HG02884 (cell line): ENCODE data around the gene SMNDC1.
"Not testable (repeated sequence)": the region's sequence is repeated elsewhere in the genome, so short reads cannot be mapped to it uniquely, and the experiment has no call there.

Experiments used
- ATAC-seq: cut with Tn5 transposase; IDR thresholded peaks from one replicate; pipeline ENCODE4 v1.9.1; 2021; ENCODE audit warnings: mild to moderate bottlenecking, moderate library complexity; ENCODE audit not compliant: unreplicated experiment

SMNDC1 gene

DNA sequence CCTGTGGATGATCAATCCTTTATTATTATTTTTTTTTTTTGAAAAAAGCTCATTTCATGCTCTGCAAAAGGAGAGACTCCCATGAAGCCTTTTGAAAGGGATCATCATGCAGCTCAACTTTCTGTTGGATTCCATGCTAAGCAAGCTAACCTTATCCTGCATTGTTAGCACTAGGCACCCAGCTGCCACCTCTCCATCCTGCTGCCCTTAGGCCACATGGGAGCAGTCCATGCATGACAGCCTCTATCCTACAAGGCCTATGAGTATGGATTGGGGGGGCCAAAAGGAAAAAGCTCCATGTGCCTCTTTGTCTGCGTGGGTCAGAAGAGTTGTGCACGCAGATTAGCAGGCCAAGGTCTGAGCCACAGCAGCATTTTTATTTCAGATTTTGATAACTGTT lies 19.2 kb downstream of the SMNDC1 start:
- no peak for ATAC-seq

DNA sequence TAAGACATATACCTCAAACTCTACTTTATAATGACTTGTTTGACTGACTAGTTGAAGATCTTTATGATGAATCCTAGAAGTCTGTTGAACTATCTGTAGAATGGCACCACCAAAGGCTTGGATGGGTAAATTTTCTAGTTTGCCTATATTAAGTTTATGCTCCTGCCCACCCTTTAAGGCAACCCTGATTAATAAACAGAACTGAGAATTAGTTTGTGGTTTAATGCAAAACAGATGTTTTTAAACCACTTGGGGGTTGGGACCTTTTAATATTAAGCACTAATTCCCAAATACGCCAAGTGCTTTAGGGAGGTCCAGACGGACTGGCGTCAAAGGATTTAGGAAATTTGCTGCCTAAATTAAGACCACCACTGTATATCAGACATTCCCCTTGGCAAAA lies 20.5 kb downstream of the SMNDC1 start:
- ATAC-seq, result no peak

DNA sequence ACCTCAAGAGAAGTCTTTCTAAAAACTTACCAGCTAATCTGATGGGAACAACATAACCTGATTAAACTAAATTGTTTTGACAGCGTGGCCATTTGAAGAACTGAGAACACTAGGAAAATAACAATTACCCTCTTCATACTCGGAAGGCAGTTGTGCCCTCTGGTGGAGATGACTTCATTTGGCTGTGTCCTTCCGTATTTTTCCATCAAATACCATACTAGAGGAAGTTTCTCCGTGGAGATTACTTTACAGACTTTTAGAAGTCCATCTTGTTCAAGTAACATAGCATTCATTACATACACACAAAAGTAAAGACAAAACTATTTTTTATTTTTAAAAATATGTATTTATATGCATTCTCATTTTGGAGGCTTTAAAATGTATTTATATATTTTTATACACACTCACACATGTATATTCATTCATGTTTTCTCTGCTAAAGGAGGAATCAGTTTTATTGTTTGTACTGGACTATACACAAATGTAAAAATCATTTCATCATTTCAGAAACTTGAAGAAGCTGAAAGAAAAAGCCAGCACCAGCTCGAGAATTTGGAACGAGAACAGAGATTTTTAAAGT lies 25.2 kb downstream of the SMNDC1 start:
- peak; percentile 61 for ATAC-seq

- no peak for ATAC-seq
Measured at GRCh38 chr10:110278562-110279406, 25.9 kb downstream of the SMNDC1 start.

GRCh38 chr10:110277591-110277990 lies 27.1 kb downstream of the SMNDC1 start:
- ATAC-seq, result no peak

- no peak for ATAC-seq
Measured at GRCh38 chr10:110276603-110277002, 28.1 kb downstream of the SMNDC1 start.

GRCh38 chr10:110275128-110275729 lies 29.5 kb downstream of the SMNDC1 start:
- no peak for ATAC-seq

- no peak for ATAC-seq
Measured at GRCh38 chr10:110274647-110275046, 30.1 kb downstream of the SMNDC1 start.

GRCh38 chr10:110274072-110274627 lies 30.6 kb downstream of the SMNDC1 start:
- ATAC-seq, result no peak

DNA sequence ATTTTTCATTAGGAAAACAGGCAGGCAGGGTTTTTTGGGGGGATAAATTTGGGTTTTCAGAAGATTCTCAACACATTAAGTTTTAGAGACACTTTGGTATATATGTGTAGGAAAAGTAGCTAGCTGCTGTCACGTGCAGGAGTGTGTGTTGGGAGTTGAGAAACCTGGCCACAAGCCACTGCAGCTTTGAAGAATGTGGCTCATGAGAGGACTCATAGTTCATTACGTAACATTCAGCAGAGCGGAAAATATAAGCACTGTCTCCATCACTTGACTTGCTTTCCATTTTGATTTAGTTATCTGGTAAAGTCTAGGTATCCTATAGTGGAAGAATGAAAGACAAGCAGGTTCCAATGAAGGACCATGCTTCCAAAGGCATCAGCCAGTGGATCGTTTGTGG lies 31.2 kb downstream of the SMNDC1 start:
- no peak for ATAC-seq

DNA sequence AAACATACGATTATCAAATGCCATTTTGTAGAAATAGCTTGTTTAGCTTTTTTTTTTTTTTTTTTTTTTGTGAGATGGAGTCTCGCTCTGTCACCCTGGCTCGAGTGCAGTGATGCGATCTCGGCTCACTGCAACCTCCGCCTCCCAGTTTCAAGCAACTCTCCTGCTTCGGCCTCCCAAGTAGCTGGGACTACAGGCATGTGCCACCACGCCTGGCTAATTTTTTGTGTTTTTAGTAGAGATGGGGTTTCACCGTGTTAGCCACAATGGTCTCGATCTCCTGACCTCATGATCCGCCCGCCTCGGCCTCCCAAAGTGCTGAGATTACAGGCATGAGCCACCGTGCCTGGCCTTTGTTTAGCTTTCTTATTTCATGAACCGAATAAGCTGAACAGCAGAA lies 31.7 kb downstream of the SMNDC1 start:
- not testable (repeated sequence) for ATAC-seq

DNA sequence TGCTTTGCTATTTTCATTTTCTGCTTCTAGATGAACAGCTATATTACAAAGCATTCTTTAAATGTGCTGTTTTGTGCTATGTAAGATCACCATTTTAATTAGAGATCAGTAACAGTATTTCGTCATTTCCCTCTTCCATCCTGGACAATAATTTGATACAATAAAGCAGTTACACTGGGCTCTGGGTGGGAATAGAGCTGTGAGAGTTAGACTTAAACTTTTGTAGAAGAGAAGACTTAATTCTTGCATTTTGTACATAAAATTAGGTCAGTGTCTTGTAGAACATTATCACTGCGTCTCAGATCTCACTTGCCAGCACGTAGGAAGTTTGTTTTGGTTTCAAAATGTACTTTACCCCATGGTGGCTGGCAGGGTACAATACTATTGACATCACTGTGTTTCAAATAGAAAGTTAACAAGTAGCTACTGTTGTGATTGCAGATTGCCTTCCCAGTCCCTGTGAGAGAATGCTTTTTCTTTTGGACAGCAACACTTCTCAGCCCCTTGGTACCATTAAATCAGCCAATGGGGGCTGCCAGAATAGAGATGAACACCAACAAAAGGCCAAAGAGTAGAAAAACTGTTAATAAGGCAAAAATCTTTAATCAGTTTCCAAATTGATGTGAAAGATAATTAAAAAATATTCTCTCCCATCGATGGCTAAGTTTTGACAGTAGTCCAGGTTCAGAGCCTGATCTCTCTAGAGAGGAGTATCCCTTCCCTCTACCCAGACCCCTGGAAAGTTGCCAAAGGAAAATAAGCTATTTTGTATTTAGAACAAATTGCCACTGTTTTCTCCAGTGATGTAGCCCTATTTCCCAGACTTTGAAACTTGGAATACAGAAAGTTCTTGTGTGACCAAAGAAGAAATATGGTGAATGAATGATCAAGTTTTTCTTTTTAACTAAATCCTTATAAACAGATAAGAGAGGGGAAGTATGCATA lies 35.1 kb downstream of the SMNDC1 start:
- ATAC-seq, result no peak

DNA sequence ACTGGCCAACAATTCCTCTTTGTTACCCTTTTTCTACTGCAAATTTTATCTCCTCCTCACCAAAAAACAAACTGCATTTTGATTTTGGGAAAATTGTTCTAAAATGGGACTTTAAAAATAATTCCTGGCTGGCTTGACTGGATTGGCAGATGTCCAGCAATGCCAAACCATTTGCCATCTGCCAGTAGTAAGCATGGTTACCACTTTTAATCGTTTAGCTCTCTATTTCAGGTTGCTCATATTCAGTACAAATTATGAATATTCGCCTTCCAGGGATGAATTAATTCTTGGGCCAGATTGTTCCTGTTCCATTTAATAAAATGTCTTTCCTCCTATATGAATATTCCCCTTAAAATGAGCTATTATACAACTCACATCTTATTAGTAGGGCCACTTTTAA lies 35.7 kb downstream of the SMNDC1 start:
- ATAC-seq, result no peak

GRCh38 chr10:110268442-110268841 lies 36.3 kb downstream of the SMNDC1 start:
- no peak for ATAC-seq

DNA sequence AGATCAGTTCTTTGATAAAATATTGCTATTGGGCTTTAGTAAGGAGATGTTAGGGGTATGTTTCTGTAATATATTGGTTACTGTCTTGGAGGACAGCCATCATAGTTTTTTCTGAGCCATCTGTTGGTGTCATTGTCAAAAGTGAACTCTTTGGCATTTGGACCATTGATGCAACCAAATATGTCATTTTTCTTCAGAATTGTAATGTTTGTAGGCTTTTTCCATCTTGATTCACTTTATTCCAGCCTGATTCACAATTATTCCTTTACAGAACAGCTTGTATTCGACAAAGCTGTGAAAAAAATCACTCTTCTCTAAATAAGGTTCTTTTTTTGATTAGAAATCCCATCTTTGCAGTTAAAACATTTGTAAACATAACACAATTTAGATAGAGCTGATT lies 37.4 kb downstream of the SMNDC1 start:
- no peak for ATAC-seq

DNA sequence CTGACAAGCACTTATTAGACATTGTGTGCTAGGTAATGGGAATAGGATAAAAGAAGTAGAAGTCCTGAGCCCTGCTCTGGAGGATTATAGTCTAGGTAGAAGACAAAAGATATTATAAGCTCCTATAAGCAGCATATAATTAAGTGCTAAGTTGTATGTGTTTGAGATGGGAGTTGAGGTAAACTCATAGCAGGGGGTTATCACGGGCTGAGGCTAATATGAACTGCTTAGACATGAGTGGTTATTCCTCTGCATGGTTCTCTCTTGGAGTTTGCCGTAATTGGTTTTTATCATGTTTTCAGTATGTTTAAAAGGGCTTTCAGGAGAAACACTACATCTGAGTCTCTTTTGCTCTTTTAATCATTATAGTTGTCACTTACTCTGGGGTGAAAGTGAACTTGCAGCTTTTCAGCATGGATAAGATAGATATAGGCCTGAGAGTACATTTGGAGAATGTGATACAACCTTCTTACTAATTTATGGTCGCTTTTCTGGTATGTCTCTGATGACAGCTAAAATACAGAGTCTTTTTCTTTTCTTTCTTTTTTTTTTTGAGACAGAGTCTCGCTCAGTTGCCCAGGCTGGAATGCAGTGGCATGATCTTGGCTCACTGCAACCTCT lies 39.0 kb downstream of the SMNDC1 start:
- ATAC-seq, result no peak

DNA sequence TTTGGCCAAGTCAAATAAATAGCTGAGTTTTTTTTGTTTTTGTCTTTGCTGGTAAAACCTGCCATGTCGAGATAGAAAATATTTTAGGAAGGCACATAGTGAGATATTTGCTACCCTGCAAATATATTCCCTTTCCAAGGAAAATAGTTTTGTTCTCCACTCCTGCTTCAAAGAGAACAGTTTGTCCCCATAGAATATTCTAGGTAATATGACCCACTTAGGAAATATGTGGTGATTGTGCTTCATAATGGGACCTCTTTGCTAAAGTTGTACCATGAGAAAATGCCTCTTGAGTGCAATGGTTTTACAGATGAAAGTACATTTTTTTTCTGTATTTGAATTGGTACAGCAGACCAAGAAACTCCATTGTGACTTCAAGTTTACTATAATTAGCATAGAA lies 41.6 kb downstream of the SMNDC1 start:
- ATAC-seq, result no peak

- no peak for ATAC-seq
Measured at GRCh38 chr10:110260746-110261477, 43.8 kb downstream of the SMNDC1 start.

DNA sequence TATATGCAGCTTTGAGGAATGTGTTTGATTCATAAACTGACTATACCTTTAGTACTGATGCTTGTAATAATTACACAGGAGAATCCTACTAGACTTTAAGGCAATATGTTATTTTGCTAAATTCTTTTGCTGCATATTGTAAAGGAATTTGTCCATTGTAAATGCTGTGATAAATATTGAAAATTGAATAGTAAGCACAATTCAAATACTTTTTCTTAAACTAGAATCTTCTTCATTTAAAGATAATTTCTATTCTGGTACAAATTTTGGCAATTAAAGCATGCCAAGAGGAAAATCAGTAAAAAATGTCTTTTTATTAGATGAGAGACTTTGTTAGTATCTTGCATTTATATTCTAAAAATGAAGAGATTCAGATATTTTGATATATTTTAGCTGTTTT lies 45.4 kb downstream of the SMNDC1 start:
- no peak for ATAC-seq

DNA sequence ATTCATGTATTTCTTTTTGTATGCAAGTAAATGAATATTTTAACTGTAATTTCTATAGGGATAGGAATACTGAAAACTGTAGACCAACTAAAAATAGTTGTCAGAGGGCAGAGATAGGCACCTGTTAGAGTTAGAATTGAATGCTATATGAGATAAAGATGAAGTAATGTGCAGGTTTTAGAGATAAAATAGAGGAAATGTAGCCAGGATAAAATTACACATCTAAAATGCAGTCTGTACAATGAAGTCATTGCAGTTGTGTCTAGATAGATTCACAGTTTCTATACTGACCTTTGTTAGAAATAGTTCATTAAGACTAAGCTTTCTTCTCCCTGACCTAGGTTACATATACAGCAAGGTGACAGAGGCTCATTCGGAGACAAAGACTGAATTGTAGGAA lies 46.2 kb downstream of the SMNDC1 start:
- no peak for ATAC-seq
